ENCODE data around the gene ZEB2.

GRCh38 chr2:144493027-144493809 lies 26.7 kb downstream of the ZEB2 start:
- TF ChIP-seq CTCF (IDR thresholded peaks at IDR 0.05; ENCODE audit: control extremely low read depth in 1 of 3, insufficient read depth in 1 of 3, low read depth in 1 of 3, low read length in 3 of 3) (no peak), RAD21 (IDR thresholded peaks at IDR 0.05 in 1 of 2, conservative IDR thresholded peaks at IDR 0.05 in 1 of 2; ENCODE audit: low read depth in 2 of 2, low read length in 2 of 2) (no peak), POLR2AphosphoS5 (IDR thresholded peaks at IDR 0.05; ENCODE audit: low read depth, low read length) (no peak), EZH2 (IDR thresholded peaks at IDR 0.05; ENCODE audit: low read depth, low read length, severe bottlenecking) (no peak), EGR1 (IDR thresholded peaks at IDR 0.05; ENCODE audit: borderline replicate concordance, low read depth, low read length) (no peak), MAFK (IDR thresholded peaks at IDR 0.05; ENCODE audit: low read depth, low read length) (no peak)
